HG02885 (cell line): ENCODE results near the gene NBEA.
"Not testable (repeated sequence)": the region's sequence is repeated elsewhere in the genome, so short reads cannot be mapped to it uniquely, and the experiment has no call there.

Source experiments
- ATAC-seq: cut with Tn5 transposase; IDR thresholded peaks from one replicate; pipeline ENCODE4 v1.9.1; 2021; ENCODE audit warnings: mild to moderate bottlenecking; ENCODE audit not compliant: unreplicated experiment, poor library complexity

NBEA gene, protein sequence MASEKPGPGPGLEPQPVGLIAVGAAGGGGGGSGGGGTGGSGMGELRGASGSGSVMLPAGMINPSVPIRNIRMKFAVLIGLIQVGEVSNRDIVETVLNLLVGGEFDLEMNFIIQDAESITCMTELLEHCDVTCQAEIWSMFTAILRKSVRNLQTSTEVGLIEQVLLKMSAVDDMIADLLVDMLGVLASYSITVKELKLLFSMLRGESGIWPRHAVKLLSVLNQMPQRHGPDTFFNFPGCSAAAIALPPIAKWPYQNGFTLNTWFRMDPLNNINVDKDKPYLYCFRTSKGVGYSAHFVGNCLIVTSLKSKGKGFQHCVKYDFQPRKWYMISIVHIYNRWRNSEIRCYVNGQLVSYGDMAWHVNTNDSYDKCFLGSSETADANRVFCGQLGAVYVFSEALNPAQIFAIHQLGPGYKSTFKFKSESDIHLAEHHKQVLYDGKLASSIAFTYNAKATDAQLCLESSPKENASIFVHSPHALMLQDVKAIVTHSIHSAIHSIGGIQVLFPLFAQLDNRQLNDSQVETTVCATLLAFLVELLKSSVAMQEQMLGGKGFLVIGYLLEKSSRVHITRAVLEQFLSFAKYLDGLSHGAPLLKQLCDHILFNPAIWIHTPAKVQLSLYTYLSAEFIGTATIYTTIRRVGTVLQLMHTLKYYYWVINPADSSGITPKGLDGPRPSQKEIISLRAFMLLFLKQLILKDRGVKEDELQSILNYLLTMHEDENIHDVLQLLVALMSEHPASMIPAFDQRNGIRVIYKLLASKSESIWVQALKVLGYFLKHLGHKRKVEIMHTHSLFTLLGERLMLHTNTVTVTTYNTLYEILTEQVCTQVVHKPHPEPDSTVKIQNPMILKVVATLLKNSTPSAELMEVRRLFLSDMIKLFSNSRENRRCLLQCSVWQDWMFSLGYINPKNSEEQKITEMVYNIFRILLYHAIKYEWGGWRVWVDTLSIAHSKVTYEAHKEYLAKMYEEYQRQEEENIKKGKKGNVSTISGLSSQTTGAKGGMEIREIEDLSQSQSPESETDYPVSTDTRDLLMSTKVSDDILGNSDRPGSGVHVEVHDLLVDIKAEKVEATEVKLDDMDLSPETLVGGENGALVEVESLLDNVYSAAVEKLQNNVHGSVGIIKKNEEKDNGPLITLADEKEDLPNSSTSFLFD (N-terminal part only)

DNA sequence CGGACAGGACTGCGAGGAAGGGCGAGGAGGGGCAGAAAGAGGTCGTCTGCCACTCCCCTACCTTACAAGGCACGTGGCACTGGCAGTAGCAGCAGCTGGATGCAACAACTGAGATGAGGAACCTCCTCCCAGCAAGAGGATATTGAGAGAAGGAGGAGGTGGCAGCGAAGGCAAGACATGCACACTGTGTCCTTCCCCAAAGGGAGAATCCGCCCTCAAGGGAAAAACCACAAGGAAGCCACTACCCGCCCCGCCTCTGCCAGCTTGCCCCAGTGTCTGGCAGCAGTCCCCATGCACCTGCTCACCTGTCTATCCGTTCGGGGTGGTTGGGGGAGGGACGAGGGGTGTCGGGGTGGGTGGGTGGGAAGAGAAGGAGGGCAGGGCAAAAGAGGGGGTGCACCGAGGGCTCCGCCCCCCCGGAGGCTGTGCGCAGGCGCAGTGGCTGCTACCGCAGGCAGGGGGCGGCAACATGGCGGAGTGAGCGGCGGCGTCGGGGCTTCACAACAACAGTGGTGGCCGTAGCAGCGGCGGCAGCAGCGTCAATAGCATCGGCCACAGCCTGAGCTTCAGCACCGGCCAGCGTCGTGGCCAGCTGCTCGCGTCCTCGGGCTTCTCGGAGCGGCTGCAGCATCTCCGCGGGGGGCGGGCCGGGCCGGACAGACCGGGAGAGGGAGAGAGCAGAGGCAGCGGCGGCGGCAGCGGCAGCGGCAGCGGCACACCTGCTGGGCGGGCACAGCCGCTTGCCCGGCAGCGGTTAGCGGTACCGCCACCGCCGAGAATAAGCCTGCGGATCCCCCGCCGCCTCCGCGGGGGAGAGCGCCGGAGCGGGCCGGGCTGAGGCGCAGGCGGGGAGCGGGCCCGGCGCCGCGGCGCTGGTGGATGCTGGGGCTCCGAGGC is at the start of gene NBEA:
TSS of gene NBEA (plus strand) at position 436 of the 897 bp plus-strand sequence. CDS start 551 bp downstream, outside the sequence.
- ATAC-seq, result peak; percentile 77

DNA sequence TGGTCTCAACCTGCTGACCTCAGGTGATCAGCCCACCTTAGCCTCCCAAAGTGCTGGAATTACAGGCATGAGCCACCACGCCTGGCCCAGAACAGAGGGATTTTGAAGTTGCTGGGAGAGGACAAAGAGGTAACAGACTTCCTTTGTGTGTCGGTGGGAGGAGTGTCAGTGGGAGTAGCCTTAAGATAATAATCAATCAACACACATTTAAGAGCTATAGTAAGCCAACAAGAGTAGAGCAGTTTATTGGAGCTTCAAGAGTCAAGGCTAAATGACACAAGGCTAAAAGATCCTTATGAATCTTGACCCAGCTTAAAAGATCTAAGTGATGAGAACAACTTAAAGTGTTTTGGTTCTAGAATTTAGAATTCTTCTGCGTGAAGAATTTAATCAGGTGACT is 47.3 kb upstream of the NBEA start:
- no peak for ATAC-seq

DNA sequence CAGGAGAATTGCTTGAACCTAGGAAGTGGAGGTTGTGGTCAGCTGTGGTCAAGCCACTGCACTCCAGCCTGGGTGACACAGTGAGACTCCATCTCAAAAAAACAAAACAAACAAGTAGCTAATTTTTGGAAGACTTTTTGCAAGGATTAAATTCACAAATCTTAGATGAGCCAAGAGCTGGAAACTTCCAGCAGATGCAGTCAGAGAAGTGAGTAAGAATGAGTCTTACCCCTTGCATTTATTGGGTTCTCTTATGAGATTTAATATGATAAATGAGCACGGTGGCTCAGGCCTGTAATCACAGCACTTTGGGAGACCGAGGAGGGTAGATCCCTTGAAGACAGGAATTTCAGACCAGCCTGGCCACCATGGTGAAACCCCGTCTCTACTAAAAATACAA is 44.9 kb upstream of the NBEA start:
- ATAC-seq, result no peak

DNA sequence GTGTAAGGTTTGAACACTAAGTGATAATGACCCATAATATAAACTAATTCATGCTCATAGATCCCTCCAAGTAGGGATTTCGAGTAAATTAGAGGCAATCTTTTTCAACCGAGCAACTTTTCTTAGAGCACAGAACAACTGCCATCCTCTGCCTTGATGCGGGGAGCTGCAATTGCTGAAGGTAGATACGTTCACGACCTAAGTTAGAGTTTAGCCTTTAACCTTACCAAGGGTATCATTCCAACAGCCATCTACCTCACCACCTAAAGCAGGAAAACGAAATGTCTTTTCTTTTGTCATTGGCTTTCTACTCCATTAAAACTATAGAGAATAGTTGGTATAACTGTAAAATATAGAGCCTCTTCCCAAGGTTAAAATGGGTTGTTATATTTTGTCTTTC is 42.2 kb upstream of the NBEA start:
- ATAC-seq, result no peak

DNA sequence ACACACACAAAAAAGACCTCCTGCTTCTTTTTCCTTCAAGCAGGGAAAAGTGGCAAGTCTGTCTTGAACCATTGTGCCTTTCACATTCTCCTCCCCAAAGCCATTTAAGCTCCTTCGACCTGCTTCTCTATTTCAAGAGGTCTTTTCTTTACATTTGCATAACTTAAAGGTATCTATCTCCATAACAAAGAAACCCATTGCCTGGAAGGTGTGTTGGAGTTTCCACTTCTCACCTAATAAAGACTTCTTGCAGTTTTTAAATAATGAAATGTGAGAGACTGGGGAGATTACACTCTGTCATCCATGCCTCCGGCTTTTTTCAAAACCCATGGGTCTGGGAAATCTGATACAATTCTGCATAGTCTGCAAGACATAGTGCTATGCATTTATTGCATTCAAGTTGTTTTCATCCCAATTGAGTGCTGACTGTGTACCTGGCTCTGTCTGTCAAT is 41.8 kb upstream of the NBEA start:
- ATAC-seq, result no peak

DNA sequence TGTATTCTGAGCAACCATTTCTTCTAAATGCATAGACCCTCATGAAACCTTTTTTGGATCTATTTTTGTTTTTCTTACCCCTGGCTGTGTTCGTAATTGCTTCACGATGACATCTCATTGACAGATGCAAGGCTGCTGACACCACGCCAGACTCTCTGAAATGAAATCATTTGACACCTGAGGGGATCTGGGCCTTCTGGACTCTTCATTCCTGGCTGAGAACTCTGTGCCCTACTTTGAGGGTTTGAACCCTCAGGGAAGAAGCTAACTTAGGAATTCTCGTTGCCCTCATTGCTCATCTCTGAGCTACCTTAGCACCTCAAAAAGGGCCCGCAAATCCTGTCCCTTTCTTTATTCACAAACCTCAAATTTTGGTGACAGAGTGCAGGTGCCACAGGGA is 40.5 kb upstream of the NBEA start:
- ATAC-seq, result no peak

DNA sequence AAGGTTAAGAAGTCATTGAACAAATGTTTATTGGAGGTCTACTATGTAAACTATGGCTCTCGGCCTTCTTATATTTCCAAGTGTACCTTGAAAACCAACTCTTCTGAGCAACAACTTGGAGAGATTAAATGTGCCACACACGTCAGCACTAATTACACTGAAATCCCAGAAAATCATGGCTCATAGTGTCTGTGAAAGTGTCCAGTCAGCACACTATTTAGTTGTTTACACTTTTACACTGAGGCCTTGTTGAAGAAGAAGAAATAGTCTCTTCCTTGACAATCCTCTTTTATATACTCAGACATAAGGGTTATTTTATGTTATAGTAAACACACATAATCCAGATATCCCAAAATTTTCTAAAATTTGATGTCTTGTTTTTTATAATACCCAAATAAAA is 30.9 kb upstream of the NBEA start:
- ATAC-seq, result no peak

DNA sequence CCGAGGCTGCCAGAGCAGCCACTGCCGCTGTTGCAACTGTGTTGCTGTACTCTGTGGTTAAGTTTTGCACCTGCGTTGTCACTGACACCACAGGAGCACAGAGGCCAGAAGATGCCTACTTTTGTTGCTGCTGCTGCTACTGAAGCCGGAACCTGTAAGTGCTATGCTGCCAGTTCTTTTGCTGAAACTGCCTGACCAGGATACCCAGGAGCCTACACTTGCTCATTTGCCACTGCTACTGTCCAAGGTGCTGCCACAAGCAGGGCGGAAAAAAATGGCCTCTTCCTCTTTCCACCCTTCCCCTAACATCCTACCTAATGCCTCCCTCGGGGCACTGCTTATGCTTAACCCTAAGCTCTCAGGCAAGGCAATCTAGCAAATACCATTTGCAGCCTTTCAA is 29.0 kb upstream of the NBEA start:
- ATAC-seq, result no peak

DNA sequence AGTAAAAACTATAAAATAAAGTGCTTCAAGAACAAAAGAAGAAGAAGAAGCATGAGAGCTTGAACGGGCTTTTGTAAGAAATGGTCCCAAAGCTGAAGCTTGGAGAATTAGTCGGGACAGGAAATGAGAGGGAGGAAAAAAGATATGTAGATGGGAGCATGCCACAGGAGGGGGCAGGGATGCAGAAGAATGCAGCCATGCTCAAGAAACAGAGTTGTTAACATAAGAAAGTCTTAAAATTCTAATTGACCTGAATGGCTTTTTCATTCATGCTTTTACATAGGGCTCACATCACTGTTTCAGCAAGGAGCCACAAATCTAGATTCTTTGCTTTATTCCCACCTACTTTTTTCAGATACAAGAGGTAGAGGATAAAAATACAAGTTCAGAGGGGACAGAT is 27.7 kb upstream of the NBEA start:
- no peak for ATAC-seq

DNA sequence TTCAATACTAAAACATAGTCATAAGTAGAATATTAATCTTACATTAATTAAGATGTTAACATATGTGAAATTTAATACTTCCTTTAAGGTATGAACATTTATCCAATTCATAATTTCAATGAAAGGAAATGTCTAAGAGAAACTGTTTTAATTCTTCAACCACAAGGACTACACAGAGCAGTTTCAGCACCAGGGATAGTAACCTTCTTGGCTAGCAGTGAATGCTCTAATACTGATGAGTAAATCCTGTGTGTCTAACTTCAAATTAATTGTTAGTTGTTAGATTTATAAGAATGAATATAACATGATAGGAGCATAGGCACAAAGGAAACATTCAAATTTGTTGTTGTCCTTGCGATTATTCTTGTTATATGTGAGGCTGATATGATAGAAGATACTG is 15.6 kb upstream of the NBEA start:
- no peak for ATAC-seq

DNA sequence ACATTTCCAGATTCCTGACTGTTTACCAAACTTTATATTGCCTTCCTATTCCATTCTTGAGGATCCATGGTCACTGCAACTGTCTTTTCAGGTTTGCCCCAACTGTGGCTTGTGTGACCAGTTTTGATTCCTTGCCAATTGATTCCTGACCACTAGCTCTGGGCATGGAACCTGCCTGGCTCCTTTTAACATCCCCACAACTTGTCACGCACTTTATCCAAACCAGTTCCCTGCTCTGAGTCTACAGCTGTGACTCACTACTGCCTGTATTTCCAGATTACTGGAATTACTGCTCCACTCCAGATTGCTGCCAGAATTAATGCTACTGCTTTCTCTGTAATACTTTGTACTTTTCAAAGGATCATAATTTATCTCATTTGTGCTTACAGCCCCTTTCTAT is 13.4 kb upstream of the NBEA start:
- ATAC-seq, result not testable (repeated sequence)

DNA sequence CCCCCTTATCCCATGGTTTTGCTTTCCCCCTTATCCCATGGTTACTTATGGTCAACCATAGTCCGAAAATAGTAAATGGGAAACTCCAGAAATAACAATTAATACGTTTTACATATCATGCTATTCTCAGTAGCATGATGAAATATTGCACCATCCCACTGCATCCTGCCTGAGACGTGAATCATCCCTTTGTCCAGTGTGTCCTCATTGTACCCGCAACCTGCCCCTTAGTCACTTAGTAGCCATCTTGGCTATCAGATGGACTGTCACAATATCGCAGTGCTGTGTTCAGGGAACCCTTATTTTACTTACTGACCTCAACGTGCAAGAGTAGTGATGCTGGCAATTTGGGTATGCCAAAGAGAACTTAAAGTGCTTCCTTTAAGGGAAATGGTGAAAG is 10.5 kb upstream of the NBEA start:
- no peak for ATAC-seq

DNA sequence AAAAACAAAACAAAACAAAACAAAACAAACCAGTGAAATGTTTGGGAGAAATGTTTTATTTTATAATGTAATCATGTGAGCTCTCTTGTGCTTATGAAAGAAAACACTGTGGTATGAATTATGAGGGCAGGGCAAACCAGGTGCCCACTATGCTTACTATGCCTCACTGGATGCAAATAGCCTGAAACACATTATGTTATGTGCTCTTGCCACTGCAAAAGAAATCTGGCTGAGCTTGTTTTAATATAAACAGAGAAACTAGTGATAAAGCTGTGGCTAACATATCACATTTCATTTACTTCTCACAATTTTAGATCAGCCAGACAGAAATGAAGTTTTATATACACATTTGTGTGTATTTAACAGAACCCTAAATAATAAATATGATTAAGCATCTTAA is 8.7 kb upstream of the NBEA start:
- no peak for ATAC-seq

DNA sequence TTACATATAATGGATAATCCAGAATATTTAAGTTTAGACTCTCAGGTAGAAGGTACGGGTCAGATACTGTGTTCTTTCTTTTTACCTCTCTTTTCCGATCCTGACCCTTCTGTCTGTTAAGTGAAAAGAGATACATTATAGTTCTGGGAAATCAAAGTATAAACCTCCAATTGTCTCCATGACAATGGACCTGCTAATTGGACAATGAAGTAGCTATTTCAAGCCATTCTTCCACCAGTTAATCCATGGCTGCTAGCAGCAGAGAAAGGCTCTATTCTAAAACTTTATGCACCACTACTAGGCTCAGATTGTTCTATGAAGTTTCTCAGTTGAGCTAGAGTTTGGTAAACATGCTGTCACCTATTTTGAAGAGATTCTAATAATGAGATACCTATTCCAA is 8.3 kb upstream of the NBEA start:
- ATAC-seq, result no peak

DNA sequence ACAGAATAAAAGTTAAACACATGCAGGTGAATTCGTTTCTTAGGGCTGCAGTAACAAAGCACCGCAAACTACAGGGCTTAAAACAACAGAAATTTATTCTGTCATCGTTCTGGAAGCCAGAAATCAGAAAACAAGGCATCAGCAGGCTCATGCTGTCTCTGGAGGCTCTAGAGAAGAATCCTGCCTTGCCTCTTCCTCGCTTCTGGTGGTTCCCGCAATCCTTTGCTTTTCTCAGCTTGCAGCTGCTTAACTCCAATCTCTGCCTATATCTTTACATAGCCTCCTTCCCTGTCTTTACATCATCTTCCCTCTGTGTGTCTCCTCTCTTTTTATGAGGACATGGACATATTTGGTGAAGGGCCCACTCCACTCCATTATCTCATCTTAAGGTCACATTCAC is 6.2 kb upstream of the NBEA start:
- no peak for ATAC-seq

DNA sequence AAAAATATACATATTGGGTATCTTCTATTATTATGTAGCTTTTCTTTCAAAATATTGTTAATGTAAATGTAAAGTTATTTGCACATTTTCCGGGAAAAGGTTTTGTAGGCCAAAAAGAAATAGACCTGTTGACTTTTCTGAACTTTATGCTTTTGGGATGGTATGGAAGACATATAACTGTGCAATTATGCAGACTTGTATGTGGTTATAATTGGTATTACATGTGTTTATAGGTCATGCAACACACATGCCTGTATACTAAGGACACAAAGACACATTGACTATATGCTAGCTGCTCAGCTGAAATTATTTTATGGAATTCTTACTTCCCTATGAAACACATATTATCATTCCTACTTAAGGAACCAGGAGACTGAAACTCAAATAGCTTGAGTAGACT is 2.3 kb upstream of the NBEA start:
- no peak for ATAC-seq

DNA sequence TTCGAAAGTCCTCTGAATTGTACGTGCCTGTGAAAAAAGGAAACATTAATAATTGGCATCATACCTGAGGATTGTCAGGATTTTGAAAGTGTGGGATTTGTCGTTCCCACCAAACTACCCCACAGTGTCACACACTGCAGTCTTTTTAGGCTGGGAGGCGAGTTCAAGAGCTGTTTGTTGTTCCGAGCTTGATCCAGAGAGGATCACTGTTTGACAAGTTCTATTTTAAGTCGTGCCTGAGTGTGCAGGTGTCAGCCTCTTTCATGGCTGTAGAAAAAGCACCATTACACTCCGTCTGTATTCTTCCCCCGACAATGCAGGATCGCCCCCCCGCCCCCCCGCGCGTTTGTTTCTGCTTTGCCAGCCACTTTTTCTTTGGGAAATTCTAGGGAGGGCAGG is 635 bp upstream of the NBEA start:
- no peak for ATAC-seq

DNA sequence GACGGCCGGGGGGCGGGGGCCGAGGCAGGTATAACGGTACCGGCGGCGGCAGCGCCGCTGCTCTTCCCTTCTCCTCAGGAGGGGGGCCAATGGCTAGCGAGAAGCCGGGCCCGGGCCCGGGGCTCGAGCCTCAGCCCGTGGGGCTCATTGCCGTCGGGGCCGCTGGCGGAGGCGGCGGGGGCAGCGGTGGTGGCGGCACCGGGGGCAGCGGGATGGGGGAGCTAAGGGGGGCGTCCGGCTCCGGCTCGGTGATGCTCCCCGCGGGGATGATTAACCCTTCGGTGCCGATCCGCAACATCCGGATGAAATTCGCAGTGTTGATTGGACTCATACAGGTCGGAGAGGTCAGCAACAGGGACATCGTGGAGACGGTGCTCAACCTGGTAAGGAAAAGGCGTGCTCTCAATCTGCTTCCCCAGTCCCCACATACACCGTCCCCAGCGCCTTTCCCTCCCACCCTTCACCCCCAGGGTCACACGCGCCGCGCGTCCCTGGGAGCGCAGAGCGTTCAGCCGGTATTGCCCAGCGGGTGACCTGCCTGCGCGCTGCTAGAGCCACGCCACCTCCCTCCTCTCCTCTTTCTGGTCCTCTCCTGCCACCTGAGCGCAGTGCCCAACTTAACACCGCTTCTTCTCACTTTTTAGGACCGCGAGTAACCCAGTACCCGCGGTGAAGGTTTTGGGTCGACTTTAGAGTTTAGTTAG is 814 bp downstream of the NBEA start:
- ATAC-seq, result peak; percentile 16
